ENCODE data around the gene FAM107A. TPM values are rescaled to one million over a fixed set of nuclear protein-coding genes. Genes with fewer than 3 reads are reported as not detected.

Gene FAM107A
- total RNA-seq, 1 donor from 2014 or later: not detected

- intact Hi-C loops (cut with micrococcal nuclease): loop anchor here (1.0 to 5.0 kb wide), 2 partner anchors 62 to 484 kb away; partner anchors contain the start of gene CFAP20DC
Measured at GRCh38 chr3:58568572-58569286, 8.5 kb downstream of the FAM107A start.

- intact Hi-C loops (cut with micrococcal nuclease): loop anchor here (5.0 kb wide), 1 partner anchor 485 kb away; the partner anchor contains the start of gene CFAP20DC
Measured at GRCh38 chr3:58567251-58567515, 10.0 kb downstream of the FAM107A start.

- intact Hi-C loops (cut with micrococcal nuclease): loop anchor here (5.0 kb wide), 1 partner anchor 486 kb away; the partner anchor contains the start of gene CFAP20DC
Measured at GRCh38 chr3:58566398-58567250, 10.6 kb downstream of the FAM107A start.

GRCh38 chr3:58565621-58566397 lies 11.4 kb downstream of the FAM107A start:
- intact Hi-C loops (cut with micrococcal nuclease): loop anchor here (5.0 kb wide), 1 partner anchor 486 kb away; the partner anchor contains the start of gene CFAP20DC

GRCh38 chr3:58564456-58565160 lies 12.6 kb downstream of the FAM107A start:
- intact Hi-C loops (cut with micrococcal nuclease): loop anchor here (5.0 kb wide), 1 partner anchor 488 kb away; the partner anchor contains the start of gene CFAP20DC

GRCh38 chr3:58564054-58564453 lies 13.1 kb downstream of the FAM107A start:
- intact Hi-C loops (cut with micrococcal nuclease): no loop called here

GRCh38 chr3:58563386-58564035 lies 13.7 kb downstream of the FAM107A start:
- intact Hi-C loops (cut with micrococcal nuclease): no loop called here

- intact Hi-C loops (cut with micrococcal nuclease): no loop called here
Measured at GRCh38 chr3:58562498-58562897, 14.7 kb downstream of the FAM107A start.

GRCh38 chr3:58560771-58561311 lies 16.4 kb downstream of the FAM107A start:
- intact Hi-C loops (cut with micrococcal nuclease): no loop called here

GRCh38 chr3:58559586-58559985 lies 17.6 kb downstream of the FAM107A start:
- intact Hi-C loops (cut with micrococcal nuclease): no loop called here

- intact Hi-C loops (cut with micrococcal nuclease): no loop called here
Measured at GRCh38 chr3:58557491-58557890, 19.7 kb downstream of the FAM107A start.

- intact Hi-C loops (cut with micrococcal nuclease): no loop called here
Measured at GRCh38 chr3:58556761-58557221, 20.4 kb downstream of the FAM107A start.

GRCh38 chr3:58556001-58556400 lies 21.2 kb downstream of the FAM107A start:
- intact Hi-C loops (cut with micrococcal nuclease): no loop called here

- intact Hi-C loops (cut with micrococcal nuclease): no loop called here
Measured at GRCh38 chr3:58555203-58555602, 22.0 kb downstream of the FAM107A start.

- intact Hi-C loops (cut with micrococcal nuclease): no loop called here
Measured at GRCh38 chr3:58553003-58553402, 24.2 kb downstream of the FAM107A start.

- intact Hi-C loops (cut with micrococcal nuclease): no loop called here
Measured at GRCh38 chr3:58551636-58552180, 25.5 kb downstream of the FAM107A start.

- intact Hi-C loops (cut with micrococcal nuclease): no loop called here
Measured at GRCh38 chr3:58544541-58544940, 32.6 kb downstream of the FAM107A start.

- intact Hi-C loops (cut with micrococcal nuclease): no loop called here
Measured at GRCh38 chr3:58540176-58540858, 36.9 kb downstream of the FAM107A start.

GRCh38 chr3:58539626-58540025 lies 37.6 kb downstream of the FAM107A start:
- intact Hi-C loops (cut with micrococcal nuclease): no loop called here
